ENCODE data around the gene LCLAT1.
A peak's percentile ranks its signal among the peaks of the same experiment; 100 is the strongest.

Gene LCLAT1

GRCh38 chr2:30681022-30681421, 234.0 kb downstream of the LCLAT1 start:
- Histone ChIP-seq H3K4me2 (ENCODE audit: low read length) (no peak overlapping the region), H3K27me3 (ENCODE audit: low read depth, low read length) (no peaks in the 10 kb centered on the region), H3K9me3 (ENCODE audit: insufficient read depth, low read length) (no peaks in the 10 kb centered on the region), H3K9ac (ENCODE audit: low read length) (no peak overlapping the region), H3K27ac (ENCODE audit: low read length) (no peak overlapping the region), H3K36me3 (replicated peaks; ENCODE audit: low read depth, low read length) (no peaks in the 10 kb centered on the region), H3K4me3 (ENCODE audit: low read length) (no peak overlapping the region), H3K4me1 (ENCODE audit: low read length) (peaks cover 9% of the 10 kb centered on the region), H3K79me2 (ENCODE audit: low read length) (no peaks in the 10 kb centered on the region), H2AFZ (ENCODE audit: low read depth, low read length) (no peak overlapping the region), H4K20me1 (ENCODE audit: insufficient read depth, low read length) (no peaks in the 10 kb centered on the region)
- TF ChIP-seq EZH2phosphoT487 (IDR thresholded peaks at IDR 0.05; ENCODE audit: low read depth) (no peak), CTCF (IDR thresholded peaks at IDR 0.05; ENCODE audit: low read depth, low read length) (no peak)

GRCh38 chr2:30683236-30683956, 236.3 kb downstream of the LCLAT1 start:
- no peak overlapping the region for H3K4me2 ChIP-seq (ENCODE audit: low read length)
- H4K20me1 ChIP-seq (ENCODE audit: insufficient read depth, low read length): no peaks in the 10 kb centered on the region
- no peak overlapping the region for H3K4me3 ChIP-seq (ENCODE audit: low read length)
- no peaks in the 10 kb centered on the region for H3K27me3 ChIP-seq (ENCODE audit: low read depth, low read length)
- no peaks in the 10 kb centered on the region for H3K9me3 ChIP-seq (ENCODE audit: insufficient read depth, low read length)
- H2AFZ ChIP-seq (ENCODE audit: low read depth, low read length): peak overlapping the region; percentile 16; the same call in 1 of the 2 replicates
- H3K27ac ChIP-seq (ENCODE audit: low read length): no peak overlapping the region
- H3K79me2 ChIP-seq (ENCODE audit: low read length): no peaks in the 10 kb centered on the region
- H3K4me1 ChIP-seq (ENCODE audit: low read length): peaks cover 9% of the 10 kb centered on the region
- no peak overlapping the region for H3K9ac ChIP-seq (ENCODE audit: low read length)
- TF ChIP-seq EZH2phosphoT487 (IDR thresholded peaks at IDR 0.05; ENCODE audit: low read depth) (no peak), CTCF (IDR thresholded peaks at IDR 0.05; ENCODE audit: low read depth, low read length) (no peak)
- no peaks in the 10 kb centered on the region for H3K36me3 ChIP-seq (replicated peaks; ENCODE audit: low read depth, low read length)

GRCh38 chr2:30684026-30684425, 237.0 kb downstream of the LCLAT1 start:
- Histone ChIP-seq H3K4me2 (ENCODE audit: low read length) (no peak overlapping the region), H3K79me2 (ENCODE audit: low read length) (no peaks in the 10 kb centered on the region), H3K27me3 (ENCODE audit: low read depth, low read length) (no peaks in the 10 kb centered on the region)

GRCh38 chr2:30684516-30684915, 237.5 kb downstream of the LCLAT1 start:
- no peaks in the 10 kb centered on the region for H3K79me2 ChIP-seq (ENCODE audit: low read length)
- no peak for TF ChIP-seq CTCF (IDR thresholded peaks at IDR 0.05; ENCODE audit: low read depth, low read length)
- TF ChIP-seq EZH2phosphoT487 (IDR thresholded peaks at IDR 0.05; ENCODE audit: low read depth): no peak

More at GRCh38 chr2:30684026-30684425, 237.0 kb downstream of the LCLAT1 start:
- Histone ChIP-seq H3K27ac (ENCODE audit: low read length) (no peak overlapping the region), H4K20me1 (ENCODE audit: insufficient read depth, low read length) (no peaks in the 10 kb centered on the region), H3K9ac (ENCODE audit: low read length) (no peak overlapping the region), H3K9me3 (ENCODE audit: insufficient read depth, low read length) (no peaks in the 10 kb centered on the region), H3K4me3 (ENCODE audit: low read length) (no peak overlapping the region), H3K4me1 (ENCODE audit: low read length) (peaks cover 9% of the 10 kb centered on the region), H2AFZ (ENCODE audit: low read depth, low read length) (no peak overlapping the region), H3K36me3 (replicated peaks; ENCODE audit: low read depth, low read length) (no peaks in the 10 kb centered on the region)
- TF ChIP-seq EZH2phosphoT487 (IDR thresholded peaks at IDR 0.05; ENCODE audit: low read depth) (no peak), CTCF (IDR thresholded peaks at IDR 0.05; ENCODE audit: low read depth, low read length) (no peak)

More at GRCh38 chr2:30684516-30684915, 237.5 kb downstream of the LCLAT1 start:
- no peaks in the 10 kb centered on the region for H3K27me3 ChIP-seq (ENCODE audit: low read depth, low read length)
- peaks cover 9% of the 10 kb centered on the region for H3K4me1 ChIP-seq (ENCODE audit: low read length)
- H3K27ac ChIP-seq (ENCODE audit: low read length): no peak overlapping the region
- no peak overlapping the region for H3K4me2 ChIP-seq (ENCODE audit: low read length)
- H3K4me3 ChIP-seq (ENCODE audit: low read length): no peak overlapping the region
- H2AFZ ChIP-seq (ENCODE audit: low read depth, low read length): no peak overlapping the region
- H3K36me3 ChIP-seq (replicated peaks; ENCODE audit: low read depth, low read length): no peaks in the 10 kb centered on the region
- no peaks in the 10 kb centered on the region for H3K9me3 ChIP-seq (ENCODE audit: insufficient read depth, low read length)
- H4K20me1 ChIP-seq (ENCODE audit: insufficient read depth, low read length): no peaks in the 10 kb centered on the region
- H3K9ac ChIP-seq (ENCODE audit: low read length): no peak overlapping the region

Measured in OCI-LY3 (cell line).